Chondrocyte (in vitro differentiated cells): ENCODE results near the gene RNPEPL1. TPM values are rescaled to one million over a fixed set of nuclear protein-coding genes. Genes with fewer than 3 reads are reported as not detected.

Experiments
- DNase-seq: peaks from one replicate; pipeline ENCODE4 v3.0.0; 2021; ENCODE audit warnings: mixed read lengths, low spot score
- H3K27ac Mint-ChIP-seq: one replicate; pipeline ENCODE4 v1.8.0; 2021; ENCODE audit warnings: mild to moderate bottlenecking, moderate library complexity, mixed read lengths; ENCODE audit not compliant: unreplicated experiment
- H3K27me3 Mint-ChIP-seq: 2 replicates; pipeline ENCODE4 v1.8.0; 2021; ENCODE audit warnings: low read depth, mixed read lengths
- H3K36me3 Mint-ChIP-seq: 2 replicates; pipeline ENCODE4 v1.8.0; 2021; ENCODE audit warnings: low read depth, mixed read lengths
- H3K4me1 Mint-ChIP-seq: 2 replicates; pipeline ENCODE4 v1.8.0; 2021; ENCODE audit warnings: low read depth, mild to moderate bottlenecking, mixed read lengths
- H3K4me3 Mint-ChIP-seq: one replicate; pipeline ENCODE4 v1.8.0; 2021; ENCODE audit warnings: mild to moderate bottlenecking, moderate library complexity, mixed read lengths; ENCODE audit not compliant: unreplicated experiment
- H3K9me3 Mint-ChIP-seq: 2 replicates; pipeline ENCODE4 v1.8.0; 2021; ENCODE audit warnings: low read depth, mixed read lengths
- CTCF ChIP-seq: fragments of 200-600 bp; sonication (generic); IDR thresholded peaks from 2 replicates; pipeline ENCODE4 v1.5.0; 2021; ENCODE audit warnings: antibody characterized with exemption, mild to moderate bottlenecking, moderate library complexity
- total RNA-seq: library from RNA; stranded (reverse); gene quantifications from 3 replicates; pipeline ENCODE4 v1.2.1, GENCODE V29; 2021

The RNPEPL1 gene
- total RNA-seq, 1 donor from 2014 or later = 61.3 TPM

- H3K27ac Mint-ChIP-seq = no peak overlapping the region
- H3K4me1 Mint-ChIP-seq = peaks cover 45% of the 10 kb centered on the region
- no peak overlapping the region for H3K4me3 Mint-ChIP-seq
- H3K9me3 Mint-ChIP-seq = no peaks in the 10 kb centered on the region
- no peak for TF ChIP-seq CTCF
- no peaks in the 10 kb centered on the region for H3K27me3 Mint-ChIP-seq
- DNase-seq = no peak
- peaks cover 4% of the 10 kb centered on the region for H3K36me3 Mint-ChIP-seq
These were observed 13.5 kb downstream of the RNPEPL1 start for GRCh38 chr2:240581811-240582210.

- no peak for TF ChIP-seq CTCF
- H3K27me3 Mint-ChIP-seq = no peaks in the 10 kb centered on the region
- H3K9me3 Mint-ChIP-seq = no peaks in the 10 kb centered on the region
- DNase-seq = no peak
- H3K4me1 Mint-ChIP-seq = peaks cover 52% of the 10 kb centered on the region
- no peak overlapping the region for H3K27ac Mint-ChIP-seq
- peaks cover 3% of the 10 kb centered on the region for H3K36me3 Mint-ChIP-seq
- no peak overlapping the region for H3K4me3 Mint-ChIP-seq
These were observed 14.5 kb downstream of the RNPEPL1 start for GRCh38 chr2:240582781-240583180.

GRCh38 chr2:240583774-240584173 is 15.5 kb downstream of the RNPEPL1 start:
- DNase-seq = peak; percentile 7
- no peaks in the 10 kb centered on the region for H3K9me3 Mint-ChIP-seq
- no peaks in the 10 kb centered on the region for H3K27me3 Mint-ChIP-seq
- H3K27ac Mint-ChIP-seq = no peak overlapping the region
- no peak overlapping the region for H3K4me3 Mint-ChIP-seq
- peaks cover 62% of the 10 kb centered on the region for H3K4me1 Mint-ChIP-seq
- peaks cover 2% of the 10 kb centered on the region for H3K36me3 Mint-ChIP-seq
- no peak for TF ChIP-seq CTCF

DNA sequence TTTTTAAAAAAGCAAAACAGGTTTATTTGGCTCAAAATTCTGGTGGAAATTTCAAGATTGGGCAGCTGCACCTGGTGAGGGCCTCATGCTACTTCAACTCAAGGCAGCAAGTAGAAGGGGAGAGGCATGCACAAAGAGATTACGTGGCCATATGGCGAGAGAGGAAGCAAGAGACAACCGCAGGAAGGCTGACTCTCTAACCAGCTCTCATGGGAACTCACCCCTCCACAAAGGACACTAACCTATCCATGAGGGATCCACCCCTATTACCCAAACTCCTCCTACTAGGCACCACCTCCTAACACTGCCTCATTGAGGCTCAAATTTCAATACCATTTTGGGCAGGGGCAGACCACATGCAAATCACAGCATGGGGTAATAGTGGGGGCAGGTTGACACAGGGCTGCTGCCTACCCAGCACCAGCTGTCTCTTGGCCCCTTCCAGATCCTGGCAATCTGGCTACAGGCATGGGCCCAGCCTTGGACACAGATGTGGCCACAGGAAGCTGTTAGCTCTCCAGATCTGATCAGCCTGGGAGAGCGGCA is 16.3 kb downstream of the RNPEPL1 start:
- Mint-ChIP-seq H3K9me3 (no peaks in the 10 kb centered on the region), H3K4me1 (peaks cover 65% of the 10 kb centered on the region), H3K36me3 (peaks cover 2% of the 10 kb centered on the region), H3K27ac (no peak overlapping the region), H3K4me3 (peak overlapping the region; percentile 91), H3K27me3 (no peaks in the 10 kb centered on the region)
- peak; percentile 59 for DNase-seq
- no peak for TF ChIP-seq CTCF

DNA sequence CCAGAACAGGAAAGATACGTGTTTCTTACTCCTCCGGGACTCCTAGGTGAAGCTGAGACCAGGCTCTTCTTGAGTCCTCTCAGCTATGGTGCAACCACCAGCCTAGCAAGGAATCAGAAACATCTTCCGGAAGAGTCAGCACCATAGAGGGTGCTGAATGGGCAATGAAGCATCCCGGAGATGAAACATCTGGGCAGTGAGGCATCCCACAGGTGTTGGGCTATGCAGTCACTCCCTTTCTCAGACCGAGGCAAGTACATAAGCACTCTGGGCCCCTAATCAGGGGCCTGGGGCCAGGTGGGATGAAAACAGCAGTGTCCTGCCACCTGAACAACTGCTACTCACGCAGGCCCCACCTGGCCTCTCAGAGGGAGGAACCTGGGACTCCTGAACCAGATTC is 16.8 kb downstream of the RNPEPL1 start:
- peak; percentile 61 for DNase-seq
- peak overlapping the region; percentile 91 for H3K4me3 Mint-ChIP-seq

More for the DNA sequence above, 16.8 kb downstream of the RNPEPL1 start:
- Mint-ChIP-seq H3K9me3 (no peaks in the 10 kb centered on the region), H3K27me3 (no peaks in the 10 kb centered on the region), H3K36me3 (peaks cover 2% of the 10 kb centered on the region), H3K4me1 (peaks cover 59% of the 10 kb centered on the region), H3K27ac (no peak overlapping the region)
- no peak for TF ChIP-seq CTCF
